Hematopoietic multipotent progenitor cell treated with erythropoietin and hydrocortisone succinate and interleukin-3 and kit ligand, for 4 days (in vitro differentiated cells): Measurements from ENCODE around the gene NOTCH4.
"Not testable (repeated sequence)": the region's sequence is repeated elsewhere in the genome, so short reads cannot be mapped to it uniquely, and the experiment has no call there.

ENCODE experiments used
- DNase-seq: peaks from one replicate; pipeline ENCODE4 v3.0.0-alpha.2; 2015

Gene NOTCH4

GRCh38 chr6:32192608-32193039, 31.2 kb downstream of the NOTCH4 start, which contains the start of gene GPSM3:
GPSM3 (minus strand) TSS chr6:32192643; CDS start chr6:32192513, 130 bp downstream.
- peak; percentile 92 for DNase-seq

DNA sequence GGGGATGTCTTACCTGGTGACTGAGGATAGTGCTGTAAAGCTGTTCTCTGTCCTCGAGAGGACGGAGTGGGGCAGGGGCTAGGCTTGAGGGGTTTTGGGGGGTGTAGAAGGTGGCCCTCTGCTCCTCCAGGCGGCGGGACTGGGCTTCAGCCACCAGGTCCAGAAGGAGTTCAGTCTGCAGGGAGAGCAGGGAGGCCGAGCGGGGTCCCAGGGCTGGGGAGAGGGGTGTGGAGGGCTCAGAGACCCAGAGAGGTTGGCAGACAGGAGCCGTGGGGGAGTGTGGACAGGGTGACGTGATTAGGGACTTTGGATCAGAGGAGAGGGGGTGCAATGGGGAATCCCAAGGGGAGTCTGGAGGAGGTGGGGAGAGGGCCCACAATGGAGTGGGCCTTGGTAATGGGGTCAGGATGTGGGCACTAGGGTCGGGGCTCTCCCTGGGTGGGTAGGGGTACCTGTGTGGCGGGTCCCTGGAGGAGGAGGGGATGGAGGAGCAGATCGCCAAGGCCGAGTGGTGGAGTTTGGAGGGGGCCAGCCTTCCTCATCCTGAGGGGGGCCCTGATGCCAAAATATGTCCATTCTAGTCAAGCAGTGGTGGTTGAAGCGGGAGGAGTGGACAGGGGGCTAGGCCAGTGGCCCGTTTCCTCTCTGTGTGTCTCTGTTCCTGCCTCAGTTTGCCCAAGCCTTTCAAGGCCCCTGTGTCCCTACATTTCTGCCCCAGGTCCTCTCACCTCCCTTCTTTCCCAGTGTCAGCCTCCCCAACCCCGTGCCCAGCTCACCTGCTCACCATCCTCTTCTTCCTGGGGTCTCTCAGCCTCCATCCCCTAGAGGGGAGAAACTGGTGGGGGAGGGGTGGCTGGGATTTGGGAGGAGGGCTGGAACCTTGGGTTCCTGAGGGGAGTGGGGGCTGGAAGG, 31.9 kb downstream of the NOTCH4 start:
- no peak for DNase-seq

- DNase-seq, result no peak
These were observed 32.8 kb downstream of the NOTCH4 start for GRCh38 chr6:32190911-32191677.

GRCh38 chr6:32190054-32190851, 33.6 kb downstream of the NOTCH4 start, which contains the start of gene PBX2:
PBX2 (minus strand) TSS chr6:32190202; CDS start chr6:32189915, 287 bp downstream.
- DNase-seq, result peak; percentile 98

GRCh38 chr6:32189742-32190053, 34.2 kb downstream of the NOTCH4 start:
- DNase-seq, result no peak

- no peak for DNase-seq
These were observed 34.7 kb downstream of the NOTCH4 start for GRCh38 chr6:32189069-32189741.

GRCh38 chr6:32188381-32189068, 35.3 kb downstream of the NOTCH4 start:
- no peak for DNase-seq

DNA sequence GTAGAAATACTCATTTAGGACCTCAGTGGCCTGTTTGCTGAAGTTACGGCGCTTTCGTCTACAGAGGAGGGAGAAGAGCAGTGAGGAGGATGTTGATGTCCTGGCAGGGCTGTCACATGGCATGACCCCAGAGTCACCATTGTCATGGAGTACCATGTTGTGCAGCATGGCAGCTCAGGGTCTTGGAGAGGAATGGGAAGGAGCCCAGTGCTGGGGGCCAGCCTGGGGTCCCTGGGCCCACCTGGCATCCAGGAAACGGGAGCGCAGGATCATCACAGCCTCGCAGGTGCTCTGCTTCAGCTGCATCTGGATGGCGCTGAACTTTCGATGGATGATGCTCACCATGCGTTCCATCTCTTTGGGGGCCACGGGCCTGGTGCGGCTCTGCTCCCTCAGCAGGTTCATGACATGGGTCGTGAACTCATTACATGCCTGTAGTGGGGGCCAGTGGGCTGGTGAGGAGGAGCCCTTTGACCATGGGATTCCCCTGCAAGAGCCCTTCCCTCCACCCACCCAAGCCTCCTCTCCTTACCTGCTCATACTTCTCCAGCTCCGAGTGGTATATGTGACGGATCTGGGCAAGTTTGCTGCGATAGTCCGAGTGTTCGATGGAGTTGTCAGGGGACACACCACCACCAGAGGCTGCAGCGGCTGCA, 36.0 kb downstream of the NOTCH4 start:
- DNase-seq, result not testable (repeated sequence)

DNA sequence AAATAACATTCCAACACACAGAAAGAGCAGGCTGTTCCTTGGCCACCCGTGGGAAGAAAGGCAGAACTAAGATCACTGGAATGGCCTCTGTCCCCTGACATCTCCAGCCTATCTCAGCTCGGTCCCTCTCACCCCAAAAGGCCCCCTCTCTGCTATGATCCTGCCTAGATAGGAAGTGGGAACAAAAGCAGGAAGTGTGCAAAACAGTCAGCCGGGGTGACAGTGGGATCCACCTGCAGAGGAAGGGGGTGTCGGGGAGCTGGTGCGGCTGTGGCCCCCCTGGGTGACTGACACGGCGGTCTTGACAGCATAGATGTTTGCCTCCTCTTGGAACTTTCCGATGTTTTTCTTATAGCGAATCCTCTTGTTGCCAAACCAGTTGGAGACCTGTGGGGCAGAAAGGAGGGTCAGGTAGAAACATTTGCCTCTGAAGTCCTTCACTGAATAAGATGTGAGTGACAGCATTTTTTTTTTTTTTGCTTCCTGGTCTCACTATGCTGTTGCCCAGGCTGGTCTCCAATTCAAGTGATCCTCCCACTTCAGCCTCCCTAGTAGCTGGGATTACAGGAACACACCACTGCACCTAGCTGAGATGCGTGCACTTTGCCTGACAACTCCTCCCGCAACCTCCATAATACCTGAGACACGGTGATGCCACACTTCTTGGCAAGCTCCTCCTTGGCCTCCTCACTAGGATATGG, 36.7 kb downstream of the NOTCH4 start:
- DNase-seq, result no peak

- DNase-seq, result not testable (repeated sequence)
These were observed 37.6 kb downstream of the NOTCH4 start for GRCh38 chr6:32186151-32186840.

GRCh38 chr6:32185681-32186131, 38.2 kb downstream of the NOTCH4 start:
- peak; percentile 73 for DNase-seq

DNA sequence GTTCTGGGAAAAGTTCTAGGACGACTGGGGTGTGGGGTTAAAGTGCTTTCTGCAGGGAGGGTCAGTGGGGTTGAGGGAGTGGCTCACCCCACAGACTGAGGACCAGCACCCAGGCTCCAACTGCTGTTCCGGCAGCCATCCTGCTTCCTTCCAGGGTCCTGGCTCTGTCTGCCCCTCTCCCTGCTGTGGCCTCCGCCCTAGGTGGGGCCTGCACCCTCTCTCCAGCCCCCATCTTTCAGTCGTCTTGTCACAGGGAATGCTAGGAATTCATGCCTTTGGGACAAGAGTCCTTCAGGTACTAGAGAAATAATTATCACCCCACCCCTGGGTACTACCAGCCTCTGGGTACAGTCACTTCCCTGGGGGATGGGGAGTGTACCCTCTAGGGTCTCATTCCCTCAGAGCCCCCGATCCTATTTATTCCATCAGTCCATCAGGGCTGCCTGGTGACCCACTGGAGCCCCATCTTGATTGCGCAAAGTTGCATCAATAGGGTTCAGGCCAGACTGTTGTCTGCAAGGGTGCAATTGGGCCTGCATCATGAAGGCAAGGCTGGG, 39.7 kb downstream of the NOTCH4 start, which contains the start of gene AGER:
Gene AGER (minus strand): TSS at position 170 of the 557 bp plus-strand sequence. CDS start 31 bp downstream, at position 139.
- DNase-seq, result no peak

- no peak for DNase-seq
These were observed 40.3 kb downstream of the NOTCH4 start for GRCh38 chr6:32183483-32184083.

DNA sequence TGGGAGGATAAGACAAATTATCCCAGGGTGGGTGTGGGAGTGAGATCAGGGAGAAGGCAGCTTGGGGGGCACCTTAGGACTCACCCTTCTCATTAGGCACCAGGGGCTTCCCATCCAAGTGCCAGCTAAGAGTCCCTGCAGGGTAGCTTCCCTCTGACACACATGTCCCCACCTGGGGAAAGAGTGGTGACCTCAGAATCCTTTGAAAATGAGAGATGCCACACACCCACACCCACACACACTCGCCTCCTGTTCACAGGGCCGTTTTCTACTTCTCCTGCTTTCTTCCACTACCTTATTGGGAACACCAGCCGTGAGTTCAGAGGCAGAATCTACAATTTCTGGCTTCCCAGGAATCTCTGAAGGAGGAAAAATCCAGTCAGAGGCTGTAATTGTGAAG, 40.8 kb downstream of the NOTCH4 start:
- DNase-seq, result no peak

DNA sequence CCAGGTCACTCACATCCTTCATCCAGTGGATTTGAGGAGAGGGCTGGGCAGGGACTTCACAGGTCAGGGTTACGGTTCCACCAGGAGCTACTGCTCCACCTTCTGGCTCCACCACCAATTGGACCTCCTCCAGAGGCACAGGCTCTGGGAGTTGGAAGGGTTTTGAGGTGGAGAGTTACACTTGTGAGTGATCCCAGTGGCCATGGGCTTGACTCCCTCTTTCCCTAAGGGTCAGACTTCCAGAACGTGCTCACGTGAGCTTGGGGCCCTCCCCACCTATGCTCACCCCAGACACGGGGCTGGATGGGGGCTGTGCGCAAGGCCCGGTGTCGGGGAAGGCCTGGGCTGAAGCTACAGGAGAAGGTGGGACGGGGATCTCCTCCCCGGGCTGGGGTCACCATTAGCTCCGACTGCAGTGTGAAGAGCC, 41.3 kb downstream of the NOTCH4 start:
- DNase-seq, result no peak

- peak; percentile 72 for DNase-seq
These were observed 41.8 kb downstream of the NOTCH4 start for GRCh38 chr6:32181915-32182529.

GRCh38 chr6:32181148-32181702, 42.6 kb downstream of the NOTCH4 start:
- DNase-seq, result no peak
